Measurements from ENCODE around the gene POLR2F.

DNA sequence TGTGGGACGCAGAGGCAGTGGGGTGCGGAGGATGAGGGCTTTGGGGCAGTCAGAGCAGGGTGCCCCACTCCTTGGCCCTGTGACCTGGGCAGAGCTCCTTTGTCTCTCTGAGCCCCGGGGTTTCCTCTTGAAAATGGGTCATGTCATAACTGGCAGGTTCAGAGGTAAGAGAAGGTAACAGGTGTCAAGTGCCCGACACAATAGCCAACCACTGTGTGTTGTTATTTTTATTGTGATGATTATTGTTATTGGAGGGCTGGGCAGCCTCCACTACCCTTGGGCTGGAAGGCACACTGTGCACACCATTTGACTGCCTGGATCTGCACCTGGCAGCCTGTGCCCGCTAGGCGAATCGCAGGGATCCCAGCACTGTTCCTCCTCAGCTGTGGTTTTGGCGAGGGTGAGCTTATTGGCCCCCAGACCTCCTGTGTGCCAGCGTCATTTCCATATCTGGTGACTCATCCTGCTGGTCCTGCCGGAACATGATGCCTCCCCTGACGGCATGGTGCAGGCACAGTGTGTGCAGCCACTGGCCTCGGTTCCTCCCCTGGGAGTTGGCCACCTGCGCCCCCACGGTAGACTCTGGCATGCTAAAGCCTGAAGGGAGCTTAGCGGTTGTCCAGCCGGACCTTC, 46.3 kb downstream of the POLR2F start:
- TF ChIP-seq, protein P1, sequence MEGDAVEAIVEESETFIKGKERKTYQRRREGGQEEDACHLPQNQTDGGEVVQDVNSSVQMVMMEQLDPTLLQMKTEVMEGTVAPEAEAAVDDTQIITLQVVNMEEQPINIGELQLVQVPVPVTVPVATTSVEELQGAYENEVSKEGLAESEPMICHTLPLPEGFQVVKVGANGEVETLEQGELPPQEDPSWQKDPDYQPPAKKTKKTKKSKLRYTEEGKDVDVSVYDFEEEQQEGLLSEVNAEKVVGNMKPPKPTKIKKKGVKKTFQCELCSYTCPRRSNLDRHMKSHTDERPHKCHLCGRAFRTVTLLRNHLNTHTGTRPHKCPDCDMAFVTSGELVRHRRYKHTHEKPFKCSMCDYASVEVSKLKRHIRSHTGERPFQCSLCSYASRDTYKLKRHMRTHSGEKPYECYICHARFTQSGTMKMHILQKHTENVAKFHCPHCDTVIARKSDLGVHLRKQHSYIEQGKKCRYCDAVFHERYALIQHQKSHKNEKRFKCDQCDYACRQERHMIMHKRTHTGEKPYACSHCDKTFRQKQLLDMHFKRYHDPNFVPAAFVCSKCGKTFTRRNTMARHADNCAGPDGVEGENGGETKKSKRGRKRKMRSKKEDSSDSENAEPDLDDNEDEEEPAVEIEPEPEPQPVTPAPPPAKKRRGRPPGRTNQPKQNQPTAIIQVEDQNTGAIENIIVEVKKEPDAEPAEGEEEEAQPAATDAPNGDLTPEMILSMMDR (IDR thresholded peaks at IDR 0.05) = no peak
- no peak for TF ChIP-seq EZH2 (IDR thresholded peaks at IDR 0.05)

Data from neural progenitor cell (in vitro differentiated cells).